Endothelial cell of umbilical vein (primary cell): Measurements from ENCODE around the gene CCRL2.

Experiments
- CTCF ChIP-seq, 2 donors: IDR thresholded peaks; 1 replicate in 1 of 2; 2 replicates in 1 of 2; pipeline ENCODE4 v1.5.1; 2011; ENCODE audit warnings: low read length in 2 of 2, mild to moderate bottlenecking in 2 of 2, moderate library complexity in 2 of 2, control low read depth in 1 of 2, inconsistent platforms in 1 of 2, low read depth in 1 of 2; ENCODE audit not compliant: insufficient read depth in 1 of 2; ENCODE audit errors: extremely low read depth in 1 of 2
- MYC ChIP-seq: IDR thresholded peaks from one replicate; pipeline ENCODE4 v1.6.1; 2011; ENCODE audit warnings: mild to moderate bottlenecking, low read depth, low read length

- TF ChIP-seq MYC (no peak), CTCF (IDR thresholded peaks at IDR 0.05; ENCODE audit: extremely low read depth in 1 of 2, insufficient read depth in 1 of 2, low read depth in 1 of 2, low read length in 2 of 2) (no peak)
These were observed 9.2 kb downstream of the CCRL2 start for GRCh38 chr3:46416125-46416810.
